Progenitor cell of endocrine pancreas (in vitro differentiated cells): Measurements from ENCODE around the gene UBQLN1. TPM values are rescaled to one million over a fixed set of nuclear protein-coding genes. Genes with fewer than 3 reads are reported as not detected.
A peak's percentile ranks its signal among the peaks of the same experiment; 100 is the strongest.

Experiments
- DNase-seq: peaks from one replicate; pipeline ENCODE4 v3.0.0; 2021; ENCODE audit warnings: low spot score; ENCODE audit not compliant: unreplicated experiment
- H3K27ac Mint-ChIP-seq: 2 replicates; pipeline ENCODE4 v1.8.0; 2021; ENCODE audit warnings: mild to moderate bottlenecking, moderate library complexity, mixed read lengths
- H3K27me3 Mint-ChIP-seq: 2 replicates; pipeline ENCODE4 v1.8.0; 2021; ENCODE audit warnings: mixed read lengths
- H3K36me3 Mint-ChIP-seq: 2 replicates; pipeline ENCODE4 v1.8.0; 2022; ENCODE audit warnings: mixed read lengths; ENCODE audit not compliant: insufficient read depth
- H3K4me1 Mint-ChIP-seq: 2 replicates; pipeline ENCODE4 v1.8.0; 2021; ENCODE audit warnings: low read depth, mixed read lengths
- H3K4me3 Mint-ChIP-seq: 2 replicates; pipeline ENCODE4 v1.8.0; 2021; ENCODE audit warnings: low read depth, mild to moderate bottlenecking, moderate library complexity, mixed read lengths
- H3K9me3 Mint-ChIP-seq: 2 replicates; pipeline ENCODE4 v1.8.0; 2021; ENCODE audit warnings: low read depth, mixed read lengths
- CTCF ChIP-seq: fragments of 200-600 bp; sonication (generic); IDR thresholded peaks from one replicate; pipeline ENCODE4 v1.5.0; 2021; ENCODE audit warnings: antibody characterized with exemption, mild to moderate bottlenecking; ENCODE audit not compliant: unreplicated experiment
- total RNA-seq: library from RNA; stranded (reverse); gene quantifications from 2 replicates; pipeline ENCODE4 v1.2.1, GENCODE V29; 2021

UBQLN1 gene
- total RNA-seq, 1 donor from 2014 or later = 108 TPM

DNA sequence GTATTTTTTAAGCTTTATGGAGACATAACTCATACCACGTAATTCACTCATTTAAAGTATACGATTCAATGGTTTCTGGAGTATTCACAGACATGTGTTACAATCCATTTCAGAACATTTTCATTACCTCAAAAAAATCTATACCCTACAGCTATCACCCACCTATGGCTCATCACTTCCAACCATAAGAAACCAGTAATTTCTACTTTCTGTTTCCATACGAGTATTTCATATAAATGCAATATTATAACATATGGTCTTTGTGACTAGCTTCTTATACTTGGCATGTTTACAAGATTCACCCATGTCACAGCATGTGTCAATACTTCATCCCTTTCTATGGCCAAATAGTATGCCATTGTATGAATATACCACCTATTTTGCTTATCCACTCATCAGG lies 18.8 kb downstream of the UBQLN1 start:
- no peak for DNase-seq
- Mint-ChIP-seq H3K4me3 (no peak overlapping the region), H3K27ac (no peak overlapping the region), H3K9me3 (no peaks in the 10 kb centered on the region), H3K27me3 (no peaks in the 10 kb centered on the region), H3K36me3 (peaks cover 2% of the 10 kb centered on the region), H3K4me1 (peaks cover 10% of the 10 kb centered on the region)
- TF ChIP-seq CTCF = no peak

- peak overlapping the region; percentile 39 for H3K27ac Mint-ChIP-seq
- no peaks in the 10 kb centered on the region for H3K9me3 Mint-ChIP-seq
- TF ChIP-seq CTCF = no peak
- peaks cover 11% of the 10 kb centered on the region for H3K4me1 Mint-ChIP-seq
- DNase-seq = no peak
- peaks cover 23% of the 10 kb centered on the region for H3K36me3 Mint-ChIP-seq
- H3K4me3 Mint-ChIP-seq = no peak overlapping the region
- H3K27me3 Mint-ChIP-seq = no peaks in the 10 kb centered on the region
Measured at GRCh38 chr9:83681490-83681889, 26.3 kb downstream of the UBQLN1 start.

DNA sequence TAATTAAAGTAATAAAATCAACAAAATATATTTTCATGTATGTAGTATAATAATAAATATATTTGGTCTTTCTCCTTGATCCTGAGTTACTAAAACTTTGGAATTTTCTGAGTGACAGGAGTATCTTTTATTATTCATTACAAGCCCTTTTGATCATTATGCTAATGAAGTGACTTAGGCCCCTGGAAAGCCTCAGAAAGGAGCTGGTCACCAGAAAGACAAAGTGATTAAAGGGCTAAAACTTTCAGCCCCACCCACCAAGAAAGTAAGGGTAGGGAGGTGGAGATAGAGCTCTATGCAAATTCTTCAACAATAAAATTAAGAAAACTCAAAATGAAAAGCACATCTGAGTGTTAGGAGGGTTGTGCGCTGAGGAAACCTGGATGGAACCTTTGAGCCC lies 27.5 kb downstream of the UBQLN1 start:
- peaks cover 25% of the 10 kb centered on the region for H3K36me3 Mint-ChIP-seq
- DNase-seq = no peak
- H3K27ac Mint-ChIP-seq = no peak overlapping the region

DNA sequence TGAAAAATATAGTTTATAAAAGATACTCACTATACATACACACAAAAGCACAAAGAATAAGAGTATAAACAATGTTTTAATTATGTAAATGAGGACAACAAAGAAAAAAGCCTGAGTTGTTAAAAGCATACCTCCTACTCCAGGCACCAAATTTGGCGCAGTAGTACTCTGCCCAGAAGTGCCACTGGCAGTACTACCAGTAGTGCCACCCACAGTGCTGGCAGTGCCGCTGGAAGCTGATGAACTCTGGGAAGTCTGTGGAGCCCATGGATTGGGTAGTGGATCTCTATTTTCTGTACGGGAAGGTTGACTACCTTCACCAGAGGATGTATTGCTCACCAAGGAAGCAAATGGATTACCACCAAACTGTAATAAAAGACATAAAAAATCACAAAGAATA lies 30.2 kb downstream of the UBQLN1 start:
- Mint-ChIP-seq H3K9me3 (no peaks in the 10 kb centered on the region), H3K4me1 (peaks cover 3% of the 10 kb centered on the region), H3K27ac (no peak overlapping the region), H3K4me3 (no peak overlapping the region), H3K27me3 (no peaks in the 10 kb centered on the region), H3K36me3 (peaks cover 21% of the 10 kb centered on the region)
- no peak for TF ChIP-seq CTCF
- DNase-seq = no peak

More for the DNA sequence above, 27.5 kb downstream of the UBQLN1 start:
- H3K9me3 Mint-ChIP-seq = no peaks in the 10 kb centered on the region
- H3K4me3 Mint-ChIP-seq = no peak overlapping the region
- no peak for TF ChIP-seq CTCF
- H3K4me1 Mint-ChIP-seq = peaks cover 13% of the 10 kb centered on the region
- no peaks in the 10 kb centered on the region for H3K27me3 Mint-ChIP-seq

GRCh38 chr9:83675466-83675865 lies 32.3 kb downstream of the UBQLN1 start:
- no peak for TF ChIP-seq CTCF
- Mint-ChIP-seq H3K27ac (no peak overlapping the region), H3K9me3 (no peaks in the 10 kb centered on the region), H3K4me3 (no peak overlapping the region), H3K36me3 (peaks cover 22% of the 10 kb centered on the region), H3K27me3 (no peaks in the 10 kb centered on the region), H3K4me1 (peaks cover 2% of the 10 kb centered on the region)
- no peak for DNase-seq
